ENCODE measurements around the gene SMOC1. TPM values are rescaled to one million over a fixed set of nuclear protein-coding genes. Genes with fewer than 3 reads are reported as not detected.

SMOC1 gene
- total and polyA plus RNA-seq, 8 donors: 1.2 to 3.3 (median 2.1) TPM; not detected in 2

- WGBS, 5 donors: 87 to 92% (median 89%) methylated on average over 2 of the region's 2 CpGs
- peaks cover 0 to 44% (median 0%) of the 10 kb centered on the region in 3 donors for H3K27me3 ChIP-seq
- no peak for TF ChIP-seq POLR2AphosphoS5 (IDR thresholded peaks at IDR 0.05)
- TF ChIP-seq CTCF (IDR thresholded peaks at IDR 0.05): no peak
- no peak for TF ChIP-seq POLR2A (IDR thresholded peaks at IDR 0.05)
- no peak for TF ChIP-seq EP300 (IDR thresholded peaks at IDR 0.05)
- H3K4me1 ChIP-seq: no peaks in the 10 kb centered on the region
- DNase-seq: no peak
- no peaks in the 10 kb centered on the region for H3K9me3 ChIP-seq
- no peak overlapping the region for H3K4me3 ChIP-seq
- intact Hi-C loops (cut with DNase I; ENCODE audit: low total_unique reads): no loop called here
- no peak overlapping the region for H3K27ac ChIP-seq
- no peaks in the 10 kb centered on the region for H3K36me3 ChIP-seq
Observed at GRCh38 chr14:69848156-69848555, 31.1 kb upstream of the SMOC1 start.

GRCh38 chr14:69848903-69849391 lies 30.3 kb upstream of the SMOC1 start:
- TF ChIP-seq POLR2A (IDR thresholded peaks at IDR 0.05): no peak
- TF ChIP-seq EP300 (IDR thresholded peaks at IDR 0.05): no peak
- TF ChIP-seq CTCF (IDR thresholded peaks at IDR 0.05): no peak
- TF ChIP-seq POLR2AphosphoS5 (IDR thresholded peaks at IDR 0.05): no peak
- Histone ChIP-seq H3K9me3 (no peaks in the 10 kb centered on the region), H3K27me3 (peaks cover 0 to 44% (median 0%) of the 10 kb centered on the region in 3 donors), H3K27ac (no peak overlapping the region), H3K4me1 (no peaks in the 10 kb centered on the region), H3K4me3 (no peak overlapping the region), H3K36me3 (no peaks in the 10 kb centered on the region)
- intact Hi-C loops (cut with DNase I; ENCODE audit: low total_unique reads): no loop called here
- no peak for DNase-seq
- 49 to 57% (median 51%) methylated on average over 6 of the region's 6 CpGs for WGBS, 5 donors

- intact Hi-C loops (cut with DNase I; ENCODE audit: low total_unique reads): no loop called here
- 76 to 92% (median 79%) methylated on average over 21 to 35 of the region's 35 CpGs for WGBS, 5 donors
- Histone ChIP-seq H3K4me1 (no peaks in the 10 kb centered on the region), H3K36me3 (no peaks in the 10 kb centered on the region), H3K4me3 (no peak overlapping the region), H3K27me3 (peaks cover 0 to 42% (median 0%) of the 10 kb centered on the region in 3 donors), H3K27ac (no peak overlapping the region), H3K9me3 (no peaks in the 10 kb centered on the region)
- TF ChIP-seq EP300 (IDR thresholded peaks at IDR 0.05) (no peak), POLR2AphosphoS5 (IDR thresholded peaks at IDR 0.05) (no peak), CTCF (IDR thresholded peaks at IDR 0.05) (no peak), POLR2A (IDR thresholded peaks at IDR 0.05) (no peak)
- DNase-seq: no peak
Observed at GRCh38 chr14:69850086-69850735, 29.0 kb upstream of the SMOC1 start.

- H3K4me3 ChIP-seq: no peak overlapping the region
- DNase-seq: no peak
- H3K4me1 ChIP-seq: no peaks in the 10 kb centered on the region
- TF ChIP-seq EP300 (IDR thresholded peaks at IDR 0.05): no peak
- TF ChIP-seq POLR2A (IDR thresholded peaks at IDR 0.05): no peak
- TF ChIP-seq POLR2AphosphoS5 (IDR thresholded peaks at IDR 0.05): no peak
- TF ChIP-seq CTCF (IDR thresholded peaks at IDR 0.05): no peak
- no peak overlapping the region for H3K27ac ChIP-seq
- 66 to 79% (median 69%) methylated on average over 2 of the region's 2 CpGs for WGBS, 5 donors
- peaks cover 0 to 43% (median 0%) of the 10 kb centered on the region in 3 donors for H3K27me3 ChIP-seq
- intact Hi-C loops (cut with DNase I; ENCODE audit: low total_unique reads): no loop called here
- H3K9me3 ChIP-seq: no peaks in the 10 kb centered on the region
- no peaks in the 10 kb centered on the region for H3K36me3 ChIP-seq
Observed at GRCh38 chr14:69850736-69851112, 28.5 kb upstream of the SMOC1 start.

Measured in stomach (tissue), 9 donors.